ENCODE results near the gene SLC6A9.

The SLC6A9 gene

DNA sequence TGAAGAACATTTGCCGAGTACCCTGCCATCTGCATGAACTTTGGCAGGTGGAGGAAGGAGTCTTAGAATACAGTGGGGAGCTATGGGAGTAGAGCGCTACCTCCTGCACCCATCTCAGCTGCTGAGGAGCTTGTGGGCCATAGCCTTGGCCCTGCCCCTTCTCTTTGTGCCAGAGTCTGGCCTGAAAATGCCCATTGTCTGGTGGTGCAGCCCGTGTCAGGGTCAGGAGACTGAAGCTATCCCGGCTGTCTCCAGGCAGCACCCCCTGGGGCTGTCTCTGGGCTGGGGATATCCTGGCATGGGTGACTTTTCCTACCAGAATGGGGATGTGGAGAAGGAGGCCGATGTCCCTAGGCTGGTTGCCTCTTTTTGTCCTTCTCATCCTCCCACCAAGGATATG, 77.2 kb downstream of the SLC6A9 start:
- H3K27ac ChIP-seq: no peak overlapping the region
- no peak for DNase-seq (ENCODE audit: low read depth, low spot score)

DNA sequence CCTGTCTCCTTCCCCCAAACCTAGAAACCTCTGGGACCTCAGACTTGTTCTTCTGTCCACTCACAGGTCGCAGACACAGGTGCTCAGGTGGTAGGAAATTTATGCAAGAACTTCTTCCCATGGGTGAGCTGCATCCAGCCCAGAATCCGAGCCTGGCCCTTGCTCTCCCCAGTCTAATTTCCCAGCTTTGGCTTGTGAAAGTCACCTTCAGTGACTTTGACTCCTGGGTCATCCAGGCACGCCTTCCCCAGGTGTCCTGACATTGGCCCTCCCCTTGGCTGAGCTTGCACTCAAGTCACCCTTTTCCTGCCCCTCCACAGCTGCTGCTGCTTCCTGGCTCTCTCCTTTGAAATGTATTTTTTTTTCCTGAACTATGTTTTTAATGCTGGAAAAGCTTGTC, 77.9 kb downstream of the SLC6A9 start:
- no peak overlapping the region for H3K27ac ChIP-seq
- no peak for DNase-seq (ENCODE audit: low read depth, low spot score)

DNA sequence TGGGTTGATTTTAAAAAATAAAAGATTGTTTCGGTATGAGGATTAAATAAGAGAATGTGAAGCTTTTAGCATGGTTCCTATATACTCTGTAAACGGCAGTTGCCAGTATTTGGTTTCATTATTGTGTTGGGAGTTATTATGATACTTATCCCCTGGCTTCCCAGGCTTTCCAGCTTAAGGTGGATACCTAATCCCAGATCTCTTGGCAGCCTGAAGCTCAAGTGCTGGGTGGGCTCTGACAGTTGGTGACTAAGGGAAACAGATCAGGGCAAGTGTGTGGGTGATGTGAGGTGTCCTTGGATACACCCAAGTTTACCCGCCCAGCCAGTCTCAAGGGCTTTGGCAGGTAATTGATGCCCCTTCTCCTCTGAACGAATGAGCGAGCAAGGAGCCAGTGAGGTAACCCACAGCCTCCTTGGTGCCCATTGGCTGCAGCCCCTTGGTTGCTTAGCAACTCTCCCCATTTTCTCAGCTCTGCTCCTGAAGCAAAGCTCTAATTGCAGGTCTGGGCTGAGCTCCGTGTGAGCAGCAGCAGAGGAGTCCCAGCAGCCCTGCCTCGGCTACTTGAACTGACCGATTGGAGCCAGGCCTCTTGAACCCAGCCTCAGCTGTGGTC, 78.4 kb downstream of the SLC6A9 start:
- no peak overlapping the region for H3K27ac ChIP-seq
- DNase-seq (ENCODE audit: low read depth, low spot score): no peak

DNA sequence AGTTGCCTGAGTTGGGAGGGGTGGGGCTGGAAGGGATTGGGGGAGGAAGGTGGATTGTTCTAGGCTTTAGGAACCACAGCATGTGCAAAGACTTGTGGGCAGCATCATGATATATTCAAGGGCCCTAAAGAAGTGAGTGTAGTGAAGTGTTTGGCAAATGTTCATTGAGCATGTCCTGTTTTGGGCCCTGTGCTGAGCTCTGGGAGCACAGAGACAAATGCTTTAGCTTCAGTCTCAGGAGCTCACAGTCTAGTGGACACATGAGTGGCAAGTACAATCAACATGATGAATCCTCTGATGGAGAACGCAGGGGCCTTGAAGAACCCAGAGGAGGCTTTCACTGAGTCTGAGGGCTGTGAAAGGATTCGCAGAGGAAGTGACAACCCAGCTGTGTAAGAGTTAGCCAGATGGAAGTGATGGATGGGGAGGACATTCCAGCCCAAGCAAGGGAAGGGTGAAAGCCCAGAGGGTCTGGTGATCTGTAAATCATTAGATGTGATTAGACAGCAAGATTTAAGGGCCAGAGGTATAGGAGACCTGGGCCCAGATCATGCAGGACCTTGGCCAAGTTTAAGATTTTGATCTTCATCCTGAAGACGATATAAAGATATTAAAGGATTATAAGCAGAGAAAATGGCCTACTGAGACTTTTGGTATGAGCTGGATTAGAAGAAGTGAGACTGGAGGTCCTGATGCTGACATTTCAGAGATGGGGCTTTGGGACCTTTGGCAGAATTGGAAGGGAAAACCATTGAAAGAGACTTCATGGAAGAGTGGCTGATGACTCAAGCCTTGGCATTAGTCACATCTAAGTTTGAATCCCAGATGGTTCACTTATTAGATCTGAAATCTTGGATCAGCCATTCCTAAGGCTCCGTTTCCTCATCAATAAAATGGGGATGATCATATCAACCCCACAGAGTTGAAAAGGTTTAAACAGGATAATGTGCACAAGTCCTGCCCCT, 80.0 kb downstream of the SLC6A9 start:
- no peak overlapping the region for H3K27ac ChIP-seq
- no peak for DNase-seq (ENCODE audit: low read depth, low spot score)

DNA sequence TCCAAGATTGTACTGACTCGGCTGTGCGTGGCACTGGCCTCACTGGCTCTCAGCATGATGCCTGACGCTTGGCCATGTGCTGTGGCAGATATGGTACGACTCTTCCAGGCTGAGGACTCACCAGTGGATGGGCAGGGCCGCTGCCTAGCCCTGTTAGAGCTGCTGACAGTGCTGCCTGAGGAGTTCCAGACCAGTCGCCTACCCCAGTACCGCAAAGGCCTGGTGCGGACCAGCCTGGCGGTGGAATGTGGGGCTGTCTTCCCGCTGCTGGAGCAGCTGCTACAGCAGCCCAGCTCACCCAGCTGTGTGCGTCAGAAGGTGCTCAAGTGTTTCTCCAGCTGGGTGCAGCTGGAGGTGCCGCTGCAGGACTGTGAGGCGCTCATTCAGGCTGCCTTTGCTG, 81.6 kb downstream of the SLC6A9 start:
- H3K27ac ChIP-seq: no peak overlapping the region
- no peak for DNase-seq (ENCODE audit: low read depth, low spot score)

DNA sequence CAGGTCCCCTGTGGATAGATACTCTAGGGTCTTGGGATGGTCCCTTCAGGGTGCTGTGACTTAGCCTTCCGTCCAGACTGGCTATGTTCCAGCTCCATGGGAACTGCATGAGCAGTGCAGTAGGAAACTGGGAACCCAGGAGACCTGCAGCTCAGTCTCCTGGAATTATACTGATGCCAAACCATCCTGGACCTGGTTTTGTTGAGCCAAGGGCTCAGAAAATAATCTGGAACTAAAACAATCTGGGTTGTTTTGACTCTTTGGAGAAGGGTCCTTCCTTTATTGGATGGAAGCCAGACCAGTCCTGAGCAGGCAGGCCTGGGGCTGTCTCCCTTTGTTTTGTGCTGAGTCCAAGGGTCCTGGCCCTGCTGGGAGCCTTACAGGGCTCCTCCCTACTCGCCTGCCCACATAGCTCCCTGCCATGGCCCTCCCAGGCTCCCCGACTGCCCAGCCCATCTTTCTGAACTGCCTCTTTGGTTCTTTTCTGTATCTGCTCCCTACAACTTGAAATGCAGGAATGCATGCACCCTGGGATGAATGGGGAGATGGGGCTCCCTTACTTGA, 83.3 kb downstream of the SLC6A9 start:
- H3K27ac ChIP-seq: no peak overlapping the region
- no peak for DNase-seq (ENCODE audit: low read depth, low spot score)

DNA sequence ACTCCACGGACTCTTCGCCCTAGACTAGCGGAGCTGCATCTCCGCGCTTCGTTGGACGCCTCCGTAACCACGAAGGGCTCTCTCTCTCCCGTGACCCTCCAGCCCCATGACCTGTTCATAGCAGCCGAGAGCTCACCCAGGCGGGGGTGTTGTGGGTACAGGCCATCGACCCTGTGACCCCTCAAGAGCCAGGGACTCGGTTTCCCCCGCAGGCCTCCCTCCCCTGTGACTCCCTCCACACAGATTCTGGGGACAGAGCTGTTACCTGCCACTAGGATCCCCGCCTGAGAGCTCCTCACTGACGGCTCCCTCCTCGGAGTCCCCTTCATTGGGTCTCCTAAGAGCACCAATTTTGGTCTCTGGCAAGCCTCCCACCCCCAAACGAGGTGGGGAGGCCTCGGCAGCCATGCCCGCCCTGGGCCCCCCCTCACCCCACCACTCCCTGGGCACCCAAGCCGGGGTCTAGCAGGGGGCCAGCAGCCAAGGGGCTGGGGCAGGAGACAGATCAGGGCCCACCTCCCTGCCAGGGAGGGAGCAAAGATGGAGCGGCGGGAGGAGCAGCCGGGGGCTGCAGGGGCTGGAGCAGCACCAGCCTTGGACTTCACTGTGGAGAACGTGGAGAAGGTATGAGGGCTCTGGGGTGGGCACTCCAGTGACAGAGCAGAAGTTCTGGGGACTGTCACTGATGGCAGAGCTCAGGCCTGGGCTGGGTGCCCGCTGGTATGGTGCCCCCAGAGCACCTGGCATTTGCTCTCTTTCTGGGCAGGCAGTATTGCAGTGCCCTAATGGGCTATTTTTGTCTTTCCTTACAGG, 84.0 kb downstream of the SLC6A9 start:
- DNase-seq (ENCODE audit: low read depth, low spot score): no peak

More for the DNA sequence above, 84.0 kb downstream of the SLC6A9 start:
- peak overlapping the region; percentile 77 for H3K27ac ChIP-seq
